GM12875 (cell line): ENCODE measurements around the gene SLIT3.

Experiments used
- H3K4me3 ChIP-seq: one replicate; pipeline ENCODE4 v1.5.1; 2011; ENCODE audit warnings: low read depth, low read length, control low read depth
- TF ChIP-seq, protein P1 (sequence below): IDR thresholded peaks from 2 replicates; pipeline ENCODE4 v1.5.1; 2011; ENCODE audit warnings: low read depth, mild to moderate bottlenecking, control low read depth, inconsistent platforms, low read length, moderate library complexity, borderline replicate concordance; ENCODE audit not compliant: insufficient read depth

Gene SLIT3

GRCh38 chr5:169037466-169037865 is 263.5 kb downstream of the SLIT3 start:
- H3K4me3 ChIP-seq, result no peak overlapping the region
- TF ChIP-seq, protein P1, sequence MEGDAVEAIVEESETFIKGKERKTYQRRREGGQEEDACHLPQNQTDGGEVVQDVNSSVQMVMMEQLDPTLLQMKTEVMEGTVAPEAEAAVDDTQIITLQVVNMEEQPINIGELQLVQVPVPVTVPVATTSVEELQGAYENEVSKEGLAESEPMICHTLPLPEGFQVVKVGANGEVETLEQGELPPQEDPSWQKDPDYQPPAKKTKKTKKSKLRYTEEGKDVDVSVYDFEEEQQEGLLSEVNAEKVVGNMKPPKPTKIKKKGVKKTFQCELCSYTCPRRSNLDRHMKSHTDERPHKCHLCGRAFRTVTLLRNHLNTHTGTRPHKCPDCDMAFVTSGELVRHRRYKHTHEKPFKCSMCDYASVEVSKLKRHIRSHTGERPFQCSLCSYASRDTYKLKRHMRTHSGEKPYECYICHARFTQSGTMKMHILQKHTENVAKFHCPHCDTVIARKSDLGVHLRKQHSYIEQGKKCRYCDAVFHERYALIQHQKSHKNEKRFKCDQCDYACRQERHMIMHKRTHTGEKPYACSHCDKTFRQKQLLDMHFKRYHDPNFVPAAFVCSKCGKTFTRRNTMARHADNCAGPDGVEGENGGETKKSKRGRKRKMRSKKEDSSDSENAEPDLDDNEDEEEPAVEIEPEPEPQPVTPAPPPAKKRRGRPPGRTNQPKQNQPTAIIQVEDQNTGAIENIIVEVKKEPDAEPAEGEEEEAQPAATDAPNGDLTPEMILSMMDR, result no peak

DNA sequence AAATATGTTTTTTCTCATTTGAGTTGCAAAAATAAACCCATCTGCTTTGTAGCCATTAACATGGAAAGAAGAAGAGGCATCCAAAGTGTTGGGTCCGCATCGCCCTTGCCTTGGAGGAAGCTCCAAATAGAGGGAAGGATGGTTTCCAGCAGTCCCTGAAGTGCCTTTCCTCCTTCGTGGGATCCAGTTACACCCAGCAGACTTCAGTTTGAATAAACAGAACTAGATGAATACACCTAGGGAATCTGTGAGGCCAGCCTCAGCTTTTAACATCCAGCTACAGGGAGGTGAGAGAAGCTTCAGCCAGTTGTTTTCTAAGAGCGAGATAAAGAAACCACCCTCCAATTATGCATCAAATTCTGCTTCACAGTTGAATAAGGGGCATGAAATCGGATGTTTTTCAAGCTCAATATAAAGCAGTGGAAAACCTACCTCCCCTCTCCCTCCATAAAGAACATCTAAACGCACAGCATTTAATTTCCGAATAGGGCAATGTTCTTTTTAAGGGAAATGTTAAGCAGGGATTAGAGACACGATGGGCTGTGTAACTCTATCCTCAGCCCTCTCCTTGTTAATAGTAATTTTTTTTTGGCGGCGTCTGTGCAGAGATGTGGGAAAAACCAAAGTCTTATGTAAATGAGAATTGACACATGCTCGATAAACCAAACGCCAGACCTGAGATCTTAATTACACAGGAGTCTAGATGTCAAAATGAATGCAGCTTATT is 264.7 kb downstream of the SLIT3 start:
- no peak overlapping the region for H3K4me3 ChIP-seq
- TF ChIP-seq, protein P1, result no peak

- H3K4me3 ChIP-seq, result no peak overlapping the region
- TF ChIP-seq, protein P1, result no peak
Measured at GRCh38 chr5:169029661-169030274, 271.2 kb downstream of the SLIT3 start.

GRCh38 chr5:169029037-169029436 is 271.9 kb downstream of the SLIT3 start:
- TF ChIP-seq, protein P1, result no peak

DNA sequence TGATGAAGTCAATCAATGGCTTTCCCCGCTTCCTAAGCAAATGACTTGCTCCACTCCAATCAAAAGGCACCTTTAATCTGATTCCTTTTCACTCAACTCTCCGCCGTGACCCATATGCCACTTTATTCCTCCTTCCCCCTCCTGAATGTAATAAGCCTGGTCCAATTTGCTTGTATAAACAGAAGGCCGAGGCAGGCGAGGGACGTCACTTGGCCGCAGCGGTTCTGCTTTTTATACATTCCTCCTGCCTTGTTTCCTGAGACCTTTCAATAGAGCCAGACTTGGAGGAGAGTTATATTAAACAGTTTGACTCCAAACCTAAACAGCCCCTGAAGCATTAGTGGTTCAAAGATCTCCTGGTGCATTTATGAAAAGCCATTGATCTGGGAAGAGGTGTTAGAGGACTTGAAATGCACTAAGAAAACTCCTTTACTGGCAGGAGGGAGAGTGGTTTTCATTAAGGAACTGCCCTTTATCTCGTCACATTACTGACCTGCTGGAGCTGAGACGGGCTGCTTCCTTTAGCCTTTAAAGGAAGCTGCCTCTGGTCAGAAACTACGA is 273.4 kb downstream of the SLIT3 start:
- TF ChIP-seq, protein P1, result no peak
- no peak overlapping the region for H3K4me3 ChIP-seq

More at GRCh38 chr5:169029037-169029436, 271.9 kb downstream of the SLIT3 start:
- H3K4me3 ChIP-seq, result no peak overlapping the region

DNA sequence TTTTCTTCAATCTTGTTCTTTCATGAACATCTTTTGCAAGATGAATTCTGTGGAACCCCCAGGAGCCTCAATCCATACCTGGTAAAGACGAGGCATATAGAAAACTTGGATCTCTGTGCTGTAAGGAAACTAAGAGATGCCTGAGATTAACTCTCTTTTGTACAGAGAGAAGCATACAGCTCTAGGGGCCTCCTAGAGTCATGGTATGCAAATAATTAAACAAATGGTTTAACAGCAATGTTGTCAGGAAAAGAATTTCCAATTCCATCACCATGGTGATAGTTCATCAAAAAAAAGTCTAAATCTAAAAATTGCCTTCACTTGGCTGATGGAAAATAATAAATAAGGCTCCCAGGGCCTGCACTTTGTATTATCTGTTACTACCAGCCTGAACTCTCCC is 275.4 kb downstream of the SLIT3 start:
- no peak overlapping the region for H3K4me3 ChIP-seq
- TF ChIP-seq, protein P1, result no peak
